SK-N-SH treated with all-trans-retinoic acid at 6 μM for 48 hours (cell line): ENCODE measurements around the gene DRD4.

ENCODE experiments used
- ATAC-seq: fragments of 200-7000 bp; cut with Tn5 transposase; 3 replicates; pipeline ENCODE4 v1.9.1; 2020; ENCODE audit warnings: mild to moderate bottlenecking, moderate library complexity
- ARNTL ChIP-seq: fragments of 450-650 bp; formaldehyde crosslinking; IDR thresholded peaks from 2 replicates; pipeline ENCODE4 v1.5.0; 2020; ENCODE audit warnings: low read depth, mild to moderate bottlenecking, moderate library complexity, borderline replicate concordance
- CSDC2 ChIP-seq: fragments of 250-450 bp; sonication (Bioruptor Pico); IDR thresholded peaks from 2 replicates; pipeline ENCODE4 v1.5.0; 2020; ENCODE audit warnings: mild to moderate bottlenecking, moderate library complexity
- GLIS3 ChIP-seq: fragments of 250-450 bp; sonication (Bioruptor Pico); IDR thresholded peaks from 2 replicates; pipeline ENCODE4 v1.5.0; 2020; ENCODE audit warnings: mild to moderate bottlenecking, moderate library complexity
- ISL1 ChIP-seq: fragments of 250-450 bp; sonication (Bioruptor Pico); IDR thresholded peaks from 2 replicates; pipeline ENCODE4 v2.1.2; 2022; ENCODE audit warnings: mild to moderate bottlenecking, moderate library complexity
- OSR1 ChIP-seq: fragments of 250-450 bp; sonication (Bioruptor Pico); IDR thresholded peaks from 2 replicates; pipeline ENCODE4 v1.8.0; 2022; ENCODE audit warnings: moderate library complexity, mild to moderate bottlenecking, inconsistent platforms
- PATZ1 ChIP-seq: fragments of 250-450 bp; sonication (Bioruptor Pico); IDR thresholded peaks from 2 replicates; pipeline ENCODE4 v1.8.0; 2020; ENCODE audit warnings: mild to moderate bottlenecking, moderate library complexity, borderline replicate concordance
- PPARA ChIP-seq: fragments of 250-450 bp; sonication (Bioruptor Pico); IDR thresholded peaks from 2 replicates; pipeline ENCODE4 v1.5.0; 2020; ENCODE audit warnings: mild to moderate bottlenecking, borderline replicate concordance
- TOX ChIP-seq: fragments of 250-450 bp; sonication (Bioruptor Pico); IDR thresholded peaks from 2 replicates; pipeline ENCODE4 v1.8.0; 2021; ENCODE audit warnings: mild to moderate bottlenecking, moderate library complexity, borderline replicate concordance
- ZC3H10 ChIP-seq: fragments of 250-450 bp; sonication (Bioruptor Pico); IDR thresholded peaks from 2 replicates; pipeline ENCODE4 v1.5.1; 2021; ENCODE audit warnings: mild to moderate bottlenecking, moderate library complexity
- ZFP30 ChIP-seq: fragments of 450-650 bp; formaldehyde crosslinking; IDR thresholded peaks from 2 replicates; pipeline ENCODE4 v1.5.0; 2022; ENCODE audit warnings: mild to moderate bottlenecking, moderate library complexity
- ZNF565 ChIP-seq: fragments of 450-650 bp; formaldehyde crosslinking; conservative IDR thresholded peaks from 2 replicates; pipeline ENCODE4 v1.5.0; 2020; ENCODE audit warnings: low read depth, mild to moderate bottlenecking, moderate library complexity
- ZNF8 ChIP-seq: fragments of 450-650 bp; formaldehyde crosslinking; IDR thresholded peaks from 2 replicates; pipeline ENCODE4 v1.5.0; 2020; ENCODE audit warnings: mild to moderate bottlenecking, moderate library complexity
- TF ChIP-seq, protein P1 (sequence below): fragments of 250-450 bp; sonication (Bioruptor Pico); IDR thresholded peaks from 2 replicates; pipeline ENCODE4 v1.5.0; 2020; ENCODE audit warnings: mild to moderate bottlenecking, moderate library complexity
- TF ChIP-seq, protein P2 (sequence below): fragments of 250-450 bp; sonication (Bioruptor Pico); IDR thresholded peaks from 2 replicates; pipeline ENCODE4 v1.5.1; 2021; ENCODE audit warnings: mild to moderate bottlenecking, moderate library complexity
- TF ChIP-seq, protein P3 (sequence below): fragments of 250-450 bp; sonication (Bioruptor Pico); IDR thresholded peaks from 2 replicates; pipeline ENCODE4 v1.5.1; 2020; ENCODE audit warnings: low read depth, mild to moderate bottlenecking, moderate library complexity
- TF ChIP-seq, protein P4 (sequence below): fragments of 250-450 bp; sonication (Bioruptor Pico); IDR thresholded peaks from 2 replicates; pipeline ENCODE4 v1.8.0; 2021; ENCODE audit warnings: low read depth, mild to moderate bottlenecking, moderate library complexity, borderline replicate concordance

The DRD4 gene

DNA sequence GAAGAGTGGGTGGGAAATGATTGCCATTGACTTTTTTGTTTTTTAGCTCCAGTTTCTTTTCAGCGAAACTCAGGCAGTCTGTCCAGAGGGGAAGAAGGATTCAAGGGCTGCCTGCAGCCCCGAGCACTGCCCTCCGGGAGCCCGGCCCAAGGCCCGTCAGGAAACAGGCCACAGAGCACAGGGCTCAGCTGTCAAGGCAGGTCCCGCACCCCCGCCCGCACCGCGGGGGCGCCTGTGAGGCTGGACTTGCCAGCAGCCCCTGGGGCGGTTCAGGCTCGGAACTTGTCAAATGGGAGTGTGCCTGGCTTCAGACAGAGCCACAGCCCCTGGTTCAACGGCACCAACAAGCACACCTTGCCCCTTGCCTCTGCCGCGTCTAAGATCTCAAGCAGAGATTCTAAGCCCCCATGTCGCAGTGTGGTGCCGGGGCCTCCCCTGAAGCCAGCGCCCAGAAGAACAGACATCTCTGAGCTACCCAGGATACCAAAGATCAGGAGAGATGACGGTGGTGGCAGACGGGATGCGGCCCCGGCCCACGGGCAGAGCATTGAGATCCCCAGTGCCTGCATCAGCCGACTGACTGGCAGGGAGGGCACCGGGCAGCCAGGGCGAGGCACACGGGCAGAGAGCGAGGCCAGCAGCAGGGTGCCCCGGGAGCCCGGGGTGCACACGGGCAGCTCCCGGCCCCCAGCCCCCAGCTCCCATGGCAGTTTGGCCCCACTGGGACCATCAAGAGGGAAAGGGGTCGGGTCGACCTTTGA is 29.9 kb upstream of the DRD4 start:
- no peak for ATAC-seq
- TF ChIP-seq OSR1 (no peak), ZNF565 (CRISPR knock-in tag) (no peak)

DNA sequence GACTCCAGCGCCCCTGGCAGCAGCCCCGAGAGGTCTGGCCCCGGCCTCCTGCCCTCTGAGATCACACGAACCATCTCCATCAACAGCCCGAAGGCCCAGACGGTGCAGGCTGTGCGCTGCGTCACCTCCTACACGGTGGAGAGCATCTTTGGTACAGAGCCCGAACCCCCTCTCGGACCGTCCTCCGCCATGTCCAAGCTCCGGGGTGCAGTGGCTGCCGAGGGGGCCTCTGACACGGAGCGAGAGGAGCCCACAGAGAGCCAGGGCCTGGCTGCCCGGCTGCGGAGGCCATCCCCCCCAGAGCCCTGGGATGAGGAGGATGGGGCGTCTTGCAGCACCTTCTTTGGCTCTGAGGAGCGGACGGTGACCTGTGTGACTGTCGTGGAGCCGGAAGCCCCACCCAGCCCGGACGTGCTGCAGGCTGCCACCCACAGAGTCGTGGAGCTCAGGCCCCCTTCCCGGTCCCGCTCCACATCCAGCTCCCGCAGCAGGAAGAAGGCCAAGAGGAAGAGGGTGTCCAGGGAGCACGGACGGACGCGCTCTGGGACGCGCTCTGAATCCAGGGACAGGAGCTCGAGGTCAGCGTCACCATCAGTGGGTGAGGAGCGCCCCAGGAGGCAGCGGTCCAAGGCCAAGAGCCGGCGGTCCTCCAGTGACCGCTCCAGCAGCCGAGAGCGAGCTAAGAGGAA is 29.0 kb upstream of the DRD4 start:
- ATAC-seq: no peak
- TF ChIP-seq, protein P1, sequence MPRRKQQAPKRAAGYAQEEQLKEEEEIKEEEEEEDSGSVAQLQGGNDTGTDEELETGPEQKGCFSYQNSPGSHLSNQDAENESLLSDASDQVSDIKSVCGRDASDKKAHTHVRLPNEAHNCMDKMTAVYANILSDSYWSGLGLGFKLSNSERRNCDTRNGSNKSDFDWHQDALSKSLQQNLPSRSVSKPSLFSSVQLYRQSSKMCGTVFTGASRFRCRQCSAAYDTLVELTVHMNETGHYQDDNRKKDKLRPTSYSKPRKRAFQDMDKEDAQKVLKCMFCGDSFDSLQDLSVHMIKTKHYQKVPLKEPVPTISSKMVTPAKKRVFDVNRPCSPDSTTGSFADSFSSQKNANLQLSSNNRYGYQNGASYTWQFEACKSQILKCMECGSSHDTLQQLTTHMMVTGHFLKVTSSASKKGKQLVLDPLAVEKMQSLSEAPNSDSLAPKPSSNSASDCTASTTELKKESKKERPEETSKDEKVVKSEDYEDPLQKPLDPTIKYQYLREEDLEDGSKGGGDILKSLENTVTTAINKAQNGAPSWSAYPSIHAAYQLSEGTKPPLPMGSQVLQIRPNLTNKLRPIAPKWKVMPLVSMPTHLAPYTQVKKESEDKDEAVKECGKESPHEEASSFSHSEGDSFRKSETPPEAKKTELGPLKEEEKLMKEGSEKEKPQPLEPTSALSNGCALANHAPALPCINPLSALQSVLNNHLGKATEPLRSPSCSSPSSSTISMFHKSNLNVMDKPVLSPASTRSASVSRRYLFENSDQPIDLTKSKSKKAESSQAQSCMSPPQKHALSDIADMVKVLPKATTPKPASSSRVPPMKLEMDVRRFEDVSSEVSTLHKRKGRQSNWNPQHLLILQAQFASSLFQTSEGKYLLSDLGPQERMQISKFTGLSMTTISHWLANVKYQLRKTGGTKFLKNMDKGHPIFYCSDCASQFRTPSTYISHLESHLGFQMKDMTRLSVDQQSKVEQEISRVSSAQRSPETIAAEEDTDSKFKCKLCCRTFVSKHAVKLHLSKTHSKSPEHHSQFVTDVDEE: no peak
- TF ChIP-seq PPARA (CRISPR knock-in tag) (no peak), ISL1 (CRISPR knock-in tag) (no peak), CSDC2 (no peak), ARNTL (CRISPR knock-in tag) (no peak), GLIS3 (CRISPR knock-in tag) (no peak)
- TF ChIP-seq, protein P2, sequence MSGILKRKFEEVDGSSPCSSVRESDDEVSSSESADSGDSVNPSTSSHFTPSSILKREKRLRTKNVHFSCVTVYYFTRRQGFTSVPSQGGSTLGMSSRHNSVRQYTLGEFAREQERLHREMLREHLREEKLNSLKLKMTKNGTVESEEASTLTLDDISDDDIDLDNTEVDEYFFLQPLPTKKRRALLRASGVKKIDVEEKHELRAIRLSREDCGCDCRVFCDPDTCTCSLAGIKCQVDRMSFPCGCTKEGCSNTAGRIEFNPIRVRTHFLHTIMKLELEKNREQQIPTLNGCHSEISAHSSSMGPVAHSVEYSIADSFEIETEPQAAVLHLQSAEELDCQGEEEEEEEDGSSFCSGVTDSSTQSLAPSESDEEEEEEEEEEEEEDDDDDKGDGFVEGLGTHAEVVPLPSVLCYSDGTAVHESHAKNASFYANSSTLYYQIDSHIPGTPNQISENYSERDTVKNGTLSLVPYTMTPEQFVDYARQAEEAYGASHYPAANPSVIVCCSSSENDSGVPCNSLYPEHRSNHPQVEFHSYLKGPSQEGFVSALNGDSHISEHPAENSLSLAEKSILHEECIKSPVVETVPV: no peak
- TF ChIP-seq, protein P3, sequence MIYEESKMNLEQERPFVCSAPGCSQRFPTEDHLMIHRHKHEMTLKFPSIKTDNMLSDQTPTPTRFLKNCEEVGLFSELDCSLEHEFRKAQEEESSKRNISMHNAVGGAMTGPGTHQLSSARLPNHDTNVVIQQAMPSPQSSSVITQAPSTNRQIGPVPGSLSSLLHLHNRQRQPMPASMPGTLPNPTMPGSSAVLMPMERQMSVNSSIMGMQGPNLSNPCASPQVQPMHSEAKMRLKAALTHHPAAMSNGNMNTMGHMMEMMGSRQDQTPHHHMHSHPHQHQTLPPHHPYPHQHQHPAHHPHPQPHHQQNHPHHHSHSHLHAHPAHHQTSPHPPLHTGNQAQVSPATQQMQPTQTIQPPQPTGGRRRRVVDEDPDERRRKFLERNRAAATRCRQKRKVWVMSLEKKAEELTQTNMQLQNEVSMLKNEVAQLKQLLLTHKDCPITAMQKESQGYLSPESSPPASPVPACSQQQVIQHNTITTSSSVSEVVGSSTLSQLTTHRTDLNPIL: no peak
- TF ChIP-seq, all 23 proteins: peak for 0

- TF ChIP-seq ZC3H10 (CRISPR knock-in tag) (no peak), ISL1 (CRISPR knock-in tag) (no peak), GLIS3 (CRISPR knock-in tag) (no peak), PATZ1 (CRISPR knock-in tag) (no peak), PPARA (CRISPR knock-in tag) (no peak)
- TF ChIP-seq, protein P2: no peak
- no peak for ATAC-seq
These were observed 28.2 kb upstream of the DRD4 start for GRCh38 chr11:608791-609251.

DNA sequence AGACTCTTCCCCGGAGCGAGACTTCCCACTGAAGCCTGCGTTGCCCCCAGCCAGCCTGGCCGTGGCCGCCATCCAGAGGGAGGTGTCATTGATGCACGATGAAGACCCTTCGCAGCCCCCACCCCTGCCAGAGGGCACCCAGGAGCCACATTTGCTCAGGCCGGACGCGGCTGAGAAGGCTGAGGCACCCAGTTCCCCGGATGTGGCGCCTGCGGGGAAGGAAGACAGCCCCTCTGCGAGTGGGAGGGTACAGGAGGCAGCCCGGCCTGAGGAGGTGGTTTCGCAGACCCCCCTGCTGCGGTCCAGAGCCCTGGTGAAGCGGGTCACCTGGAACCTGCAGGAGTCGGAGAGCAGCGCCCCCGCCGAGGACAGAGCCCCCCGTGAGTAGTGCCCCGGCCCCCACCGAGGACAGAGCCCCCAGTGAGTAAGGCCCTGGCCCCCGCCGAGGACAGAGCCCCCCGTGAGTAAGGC is 27.7 kb upstream of the DRD4 start:
- no peak for ATAC-seq
- no peak for TF ChIP-seq ZNF8 (CRISPR knock-in tag)
- TF ChIP-seq, protein P3: no peak
- TF ChIP-seq ISL1 (CRISPR knock-in tag): no peak
- TF ChIP-seq TOX: no peak
- TF ChIP-seq ZFP30 (CRISPR knock-in tag): no peak
- TF ChIP-seq, protein P4, sequence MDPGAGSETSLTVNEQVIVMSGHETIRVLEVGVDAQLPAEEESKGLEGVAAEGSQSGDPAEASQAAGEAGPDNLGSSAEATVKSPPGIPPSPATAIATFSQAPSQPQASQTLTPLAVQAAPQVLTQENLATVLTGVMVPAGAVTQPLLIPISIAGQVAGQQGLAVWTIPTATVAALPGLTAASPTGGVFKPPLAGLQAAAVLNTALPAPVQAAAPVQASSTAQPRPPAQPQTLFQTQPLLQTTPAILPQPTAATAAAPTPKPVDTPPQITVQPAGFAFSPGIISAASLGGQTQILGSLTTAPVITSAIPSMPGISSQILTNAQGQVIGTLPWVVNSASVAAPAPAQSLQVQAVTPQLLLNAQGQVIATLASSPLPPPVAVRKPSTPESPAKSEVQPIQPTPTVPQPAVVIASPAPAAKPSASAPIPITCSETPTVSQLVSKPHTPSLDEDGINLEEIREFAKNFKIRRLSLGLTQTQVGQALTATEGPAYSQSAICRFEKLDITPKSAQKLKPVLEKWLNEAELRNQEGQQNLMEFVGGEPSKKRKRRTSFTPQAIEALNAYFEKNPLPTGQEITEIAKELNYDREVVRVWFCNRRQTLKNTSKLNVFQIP (CRISPR knock-in tag): no peak
- TF ChIP-seq PATZ1 (CRISPR knock-in tag): no peak
- no peak for TF ChIP-seq OSR1
